ENCODE data around the gene DIAPH3.

The DIAPH3 gene

DNA sequence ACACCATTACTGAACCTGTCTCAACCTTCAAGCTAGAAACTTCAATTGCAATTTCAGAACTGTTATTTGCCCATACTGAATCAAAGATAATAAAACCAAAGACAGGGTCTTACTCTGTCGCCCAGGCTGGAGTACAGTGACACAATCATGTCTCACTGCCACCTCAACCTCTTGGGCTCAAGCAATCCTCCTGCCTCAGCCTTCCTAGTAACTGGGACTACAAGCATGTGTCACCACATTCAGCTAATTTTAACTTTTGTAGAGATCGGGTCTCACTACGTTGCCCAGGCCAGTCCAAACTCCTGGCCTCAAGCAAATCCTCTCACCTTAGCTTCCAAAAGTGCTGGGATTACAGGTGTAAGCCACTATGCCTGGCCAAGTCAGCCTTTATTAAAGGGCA is 143.4 kb downstream of the DIAPH3 start:
- Histone ChIP-seq H3K27ac (replicated peaks; ENCODE audit: low read length) (no peak overlapping the region), H3K4me3 (ENCODE audit: low read length in 2 of 2) (no peak overlapping the region), H2BK120ac (ENCODE audit: low read depth, low read length) (no peak overlapping the region), H3K23ac (ENCODE audit: low read depth, low read length, poor library complexity) (no peak overlapping the region), H3K4ac (ENCODE audit: low read length) (no peak overlapping the region), H4K91ac (ENCODE audit: low read depth, low read length, poor library complexity) (no peak overlapping the region), H3K18ac (ENCODE audit: low read length) (no peak overlapping the region), H3K36me3 (replicated peaks in 1 of 2; ENCODE audit: control insufficient read depth in 2 of 2, insufficient read depth in 2 of 2, low read length in 2 of 2) (no peaks in the 10 kb centered on the region), H3K4me2 (ENCODE audit: insufficient read depth, low read length, poor library complexity, severe bottlenecking) (no peak overlapping the region), H3K9me3 (replicated peaks in 1 of 2; ENCODE audit: control insufficient read depth in 2 of 2, insufficient read depth in 1 of 2, low read depth in 1 of 2, low read length in 2 of 2) (peaks cover 2 to 6% of the 10 kb centered on the region in 2 donors), H2BK5ac (ENCODE audit: low read length) (no peak overlapping the region), H2BK15ac (ENCODE audit: low read length) (no peak overlapping the region), H3K79me1 (ENCODE audit: low read depth, low read length) (no peaks in the 10 kb centered on the region), H2BK12ac (ENCODE audit: low read length) (no peak overlapping the region), H2AFZ (ENCODE audit: low read length) (no peak overlapping the region), H3K9ac (ENCODE audit: low read depth, low read length, poor library complexity) (no peak overlapping the region), H2AK5ac (ENCODE audit: low read depth, low read length) (no peak overlapping the region), H3K14ac (ENCODE audit: low read length) (no peak overlapping the region), H4K8ac (ENCODE audit: low read depth, low read length) (no peak overlapping the region), H3K27me3 (ENCODE audit: control insufficient read depth in 3 of 3, insufficient read depth in 3 of 3, low read depth in 1 of 3, low read length in 3 of 3) (no peaks in the 10 kb centered on the region), H3K4me1 (ENCODE audit: control insufficient read depth in 2 of 2, insufficient read depth in 1 of 2, low read depth in 1 of 2, low read length in 2 of 2) (no peaks in the 10 kb centered on the region)
- no peak for DNase-seq (ENCODE audit: low spot score)
- no CpG with 5 or more reads among the region's 3 CpGs for WGBS, 2 donors (ENCODE audit: extremely low coverage in 2 of 2, insufficient read length in 2 of 2, insufficient replicate concordance in 1 of 2)

GRCh38 chr13:60019119-60019993 is 144.4 kb downstream of the DIAPH3 start:
- Histone ChIP-seq H2BK5ac (ENCODE audit: low read length) (no peak overlapping the region), H3K27ac (replicated peaks; ENCODE audit: low read length) (no peak overlapping the region), H3K9me3 (replicated peaks in 1 of 2; ENCODE audit: control insufficient read depth in 2 of 2, insufficient read depth in 1 of 2, low read depth in 1 of 2, low read length in 2 of 2) (no peaks in the 10 kb centered on the region), H4K8ac (ENCODE audit: low read depth, low read length) (no peak overlapping the region), H3K18ac (ENCODE audit: low read length) (no peak overlapping the region), H2AK5ac (ENCODE audit: low read depth, low read length) (no peak overlapping the region), H3K4me1 (ENCODE audit: control insufficient read depth in 2 of 2, insufficient read depth in 1 of 2, low read depth in 1 of 2, low read length in 2 of 2) (no peaks in the 10 kb centered on the region), H3K4ac (ENCODE audit: low read length) (no peak overlapping the region), H3K36me3 (replicated peaks in 1 of 2; ENCODE audit: control insufficient read depth in 2 of 2, insufficient read depth in 2 of 2, low read length in 2 of 2) (no peaks in the 10 kb centered on the region), H3K27me3 (ENCODE audit: control insufficient read depth in 3 of 3, insufficient read depth in 3 of 3, low read depth in 1 of 3, low read length in 3 of 3) (no peaks in the 10 kb centered on the region), H4K91ac (ENCODE audit: low read depth, low read length, poor library complexity) (no peak overlapping the region), H3K23ac (ENCODE audit: low read depth, low read length, poor library complexity) (no peak overlapping the region), H2BK15ac (ENCODE audit: low read length) (no peak overlapping the region), H2AFZ (ENCODE audit: low read length) (no peak overlapping the region), H3K14ac (ENCODE audit: low read length) (no peak overlapping the region), H3K4me3 (ENCODE audit: low read length in 2 of 2) (no peak overlapping the region), H2BK12ac (ENCODE audit: low read length) (no peak overlapping the region), H3K9ac (ENCODE audit: low read depth, low read length, poor library complexity) (no peak overlapping the region), H3K79me1 (ENCODE audit: low read depth, low read length) (no peaks in the 10 kb centered on the region), H2BK120ac (ENCODE audit: low read depth, low read length) (no peak overlapping the region), H3K4me2 (ENCODE audit: insufficient read depth, low read length, poor library complexity, severe bottlenecking) (no peak overlapping the region)
- no peak for DNase-seq (ENCODE audit: low spot score)
- no CpG with 5 or more reads among the region's 6 CpGs for WGBS, 2 donors (ENCODE audit: extremely low coverage in 2 of 2, insufficient read length in 2 of 2, insufficient replicate concordance in 1 of 2)

DNA sequence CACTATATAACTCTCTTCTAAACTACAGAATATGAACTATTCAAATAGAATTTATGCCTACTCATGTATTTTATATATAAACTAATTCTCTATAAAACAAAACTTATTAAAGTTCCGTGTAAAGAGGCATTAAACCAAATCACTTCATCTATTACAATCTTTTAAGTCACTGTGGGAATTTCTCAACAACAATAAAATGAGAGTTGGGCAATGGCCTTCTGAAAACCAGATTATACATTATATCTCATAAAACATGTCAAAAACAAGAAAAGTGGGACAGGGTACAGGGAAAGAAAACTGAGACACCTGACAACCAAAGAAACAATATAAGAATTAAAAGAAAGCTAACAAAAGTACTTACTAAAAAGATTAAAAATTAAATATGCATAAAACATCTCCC is 145.2 kb downstream of the DIAPH3 start:
- DNase-seq (ENCODE audit: low spot score): no peak
- H3K4me1 ChIP-seq (ENCODE audit: control insufficient read depth in 2 of 2, insufficient read depth in 1 of 2, low read depth in 1 of 2, low read length in 2 of 2): no peaks in the 10 kb centered on the region
- H2BK12ac ChIP-seq (ENCODE audit: low read length): no peak overlapping the region
- no peaks in the 10 kb centered on the region for H3K79me1 ChIP-seq (ENCODE audit: low read depth, low read length)
- no peak overlapping the region for H2BK15ac ChIP-seq (ENCODE audit: low read length)
- no peak overlapping the region for H3K9ac ChIP-seq (ENCODE audit: low read depth, low read length, poor library complexity)
- H3K4me2 ChIP-seq (ENCODE audit: insufficient read depth, low read length, poor library complexity, severe bottlenecking): no peak overlapping the region
- no peak overlapping the region for H3K14ac ChIP-seq (ENCODE audit: low read length)
- WGBS, 2 donors (ENCODE audit: extremely low coverage in 2 of 2, insufficient read length in 2 of 2, insufficient replicate concordance in 1 of 2): no CpG with 5 or more reads among the region's 1 CpG
- no peaks in the 10 kb centered on the region for H3K9me3 ChIP-seq (replicated peaks in 1 of 2; ENCODE audit: control insufficient read depth in 2 of 2, insufficient read depth in 1 of 2, low read depth in 1 of 2, low read length in 2 of 2)
- no peak overlapping the region for H2AK5ac ChIP-seq (ENCODE audit: low read depth, low read length)
- no peak overlapping the region for H2AFZ ChIP-seq (ENCODE audit: low read length)
- H3K36me3 ChIP-seq (replicated peaks in 1 of 2; ENCODE audit: control insufficient read depth in 2 of 2, insufficient read depth in 2 of 2, low read length in 2 of 2): peaks cover 0 to 3% of the 10 kb centered on the region in 2 donors
- no peak overlapping the region for H2BK120ac ChIP-seq (ENCODE audit: low read depth, low read length)
- no peak overlapping the region for H3K27ac ChIP-seq (replicated peaks; ENCODE audit: low read length)
- no peak overlapping the region for H4K8ac ChIP-seq (ENCODE audit: low read depth, low read length)
- H3K4ac ChIP-seq (ENCODE audit: low read length): no peak overlapping the region
- H3K18ac ChIP-seq (ENCODE audit: low read length): no peak overlapping the region
- H3K23ac ChIP-seq (ENCODE audit: low read depth, low read length, poor library complexity): no peak overlapping the region
- H3K4me3 ChIP-seq (ENCODE audit: low read length in 2 of 2): no peak overlapping the region
- no peak overlapping the region for H2BK5ac ChIP-seq (ENCODE audit: low read length)
- H3K27me3 ChIP-seq (ENCODE audit: control insufficient read depth in 3 of 3, insufficient read depth in 3 of 3, low read depth in 1 of 3, low read length in 3 of 3): no peaks in the 10 kb centered on the region
- H4K91ac ChIP-seq (ENCODE audit: low read depth, low read length, poor library complexity): no peak overlapping the region

DNA sequence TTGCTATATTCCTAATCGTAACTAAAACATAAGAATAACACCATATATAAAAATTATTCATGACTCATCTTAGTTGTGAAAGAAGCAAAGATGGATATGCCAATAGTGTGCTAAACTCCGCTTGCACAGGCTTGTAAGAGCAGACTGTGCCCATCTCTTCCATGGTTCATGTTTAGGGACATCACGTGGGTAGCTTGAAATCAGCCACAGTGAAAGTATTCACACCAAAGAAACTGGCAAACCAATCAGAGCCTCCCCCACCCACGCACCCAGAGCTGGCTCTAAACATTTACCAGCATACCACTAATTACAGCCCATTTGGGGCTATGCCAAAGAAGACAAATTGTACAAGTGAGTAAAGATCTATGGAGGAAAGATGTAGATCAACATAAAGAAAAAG is 147.5 kb downstream of the DIAPH3 start:
- H3K4me3 ChIP-seq (ENCODE audit: low read length in 2 of 2): no peak overlapping the region
- no peak overlapping the region for H2BK15ac ChIP-seq (ENCODE audit: low read length)
- no peak overlapping the region for H3K4ac ChIP-seq (ENCODE audit: low read length)
- H3K18ac ChIP-seq (ENCODE audit: low read length): no peak overlapping the region
- no peak overlapping the region for H2AK5ac ChIP-seq (ENCODE audit: low read depth, low read length)
- H3K79me1 ChIP-seq (ENCODE audit: low read depth, low read length): no peaks in the 10 kb centered on the region
- no peak overlapping the region for H4K91ac ChIP-seq (ENCODE audit: low read depth, low read length, poor library complexity)
- no peak overlapping the region for H3K14ac ChIP-seq (ENCODE audit: low read length)
- DNase-seq (ENCODE audit: low spot score): no peak
- H2BK120ac ChIP-seq (ENCODE audit: low read depth, low read length): no peak overlapping the region
- no peaks in the 10 kb centered on the region for H3K9me3 ChIP-seq (replicated peaks in 1 of 2; ENCODE audit: control insufficient read depth in 2 of 2, insufficient read depth in 1 of 2, low read depth in 1 of 2, low read length in 2 of 2)
- no peak overlapping the region for H2BK12ac ChIP-seq (ENCODE audit: low read length)
- no peak overlapping the region for H3K23ac ChIP-seq (ENCODE audit: low read depth, low read length, poor library complexity)
- H3K4me1 ChIP-seq (ENCODE audit: control insufficient read depth in 2 of 2, insufficient read depth in 1 of 2, low read depth in 1 of 2, low read length in 2 of 2): peaks cover 0 to 2% of the 10 kb centered on the region in 2 donors
- H3K4me2 ChIP-seq (ENCODE audit: insufficient read depth, low read length, poor library complexity, severe bottlenecking): no peak overlapping the region
- H2BK5ac ChIP-seq (ENCODE audit: low read length): no peak overlapping the region
- no peak overlapping the region for H2AFZ ChIP-seq (ENCODE audit: low read length)
- no peaks in the 10 kb centered on the region for H3K27me3 ChIP-seq (ENCODE audit: control insufficient read depth in 3 of 3, insufficient read depth in 3 of 3, low read depth in 1 of 3, low read length in 3 of 3)
- H4K8ac ChIP-seq (ENCODE audit: low read depth, low read length): no peak overlapping the region
- H3K27ac ChIP-seq (replicated peaks; ENCODE audit: low read length): no peak overlapping the region
- H3K9ac ChIP-seq (ENCODE audit: low read depth, low read length, poor library complexity): no peak overlapping the region
- peaks cover 0 to 3% of the 10 kb centered on the region in 2 donors for H3K36me3 ChIP-seq (replicated peaks in 1 of 2; ENCODE audit: control insufficient read depth in 2 of 2, insufficient read depth in 2 of 2, low read length in 2 of 2)
- no CpG with 5 or more reads among the region's 4 CpGs for WGBS, 2 donors (ENCODE audit: extremely low coverage in 2 of 2, insufficient read length in 2 of 2, insufficient replicate concordance in 1 of 2)
